Mucosa of gallbladder (tissue), 1 donor: ENCODE measurements around the gene CRNKL1. TPM values are rescaled to one million over a fixed set of nuclear protein-coding genes. Genes with fewer than 3 reads are reported as not detected.

Experiments used
- DNase-seq: peaks from one replicate; pipeline ENCODE4 v3.0.0-alpha.2; 2020; ENCODE audit warnings: low spot score
- total RNA-seq: library from RNA; stranded (reverse); gene quantifications from one replicate; pipeline ENCODE4 v1.2.1, GENCODE V29; 2021
- donor health status: DM: no; HTN: no; CAD: no.

Gene CRNKL1
- 24.9 TPM for total RNA-seq

GRCh38 chr20:20052074-20052970 is at the start of gene CRNKL1, which contains the start of gene CFAP61:
TSS of gene CRNKL1 (minus strand) at chr20:20052466. CDS start at chr20:20052342, 124 bp downstream.
TSS of gene CFAP61 (plus strand) at chr20:20052532. CDS start at chr20:20056654, 4,122 bp downstream.
- DNase-seq = peak; percentile 98

- no peak for DNase-seq
Observed at GRCh38 chr20:20100881-20101280, 48.6 kb upstream of the CRNKL1 start.

- DNase-seq = no peak
Observed at GRCh38 chr20:20096421-20096820, 44.2 kb upstream of the CRNKL1 start.

GRCh38 chr20:20095114-20095872 is 43.0 kb upstream of the CRNKL1 start:
- DNase-seq = no peak

DNA sequence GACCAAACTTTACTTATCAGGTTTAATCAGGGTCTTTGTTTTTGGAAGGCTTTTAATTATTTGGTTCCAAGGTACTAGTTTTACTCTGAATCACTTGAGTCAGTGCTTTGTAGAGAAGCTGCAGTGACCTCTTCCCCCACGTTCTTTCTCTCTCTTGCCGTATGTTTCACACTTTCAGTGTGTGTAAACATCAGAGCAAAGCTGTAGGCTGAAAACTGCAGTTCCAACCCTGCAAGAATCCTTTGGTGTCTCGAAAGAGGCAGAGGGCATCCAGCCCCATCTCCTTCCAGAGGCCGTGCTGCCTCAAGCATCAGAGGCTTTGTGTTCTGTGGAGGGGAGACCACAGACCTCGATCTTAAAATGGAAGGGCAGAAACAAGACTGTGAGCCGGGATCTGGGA is 42.1 kb upstream of the CRNKL1 start:
- DNase-seq = no peak

GRCh38 chr20:20092827-20093226 is 40.6 kb upstream of the CRNKL1 start:
- no peak for DNase-seq

- DNase-seq = no peak
Observed at GRCh38 chr20:20089939-20090338, 37.7 kb upstream of the CRNKL1 start.

- DNase-seq = no peak
Observed at GRCh38 chr20:20089018-20089417, 36.8 kb upstream of the CRNKL1 start.

DNA sequence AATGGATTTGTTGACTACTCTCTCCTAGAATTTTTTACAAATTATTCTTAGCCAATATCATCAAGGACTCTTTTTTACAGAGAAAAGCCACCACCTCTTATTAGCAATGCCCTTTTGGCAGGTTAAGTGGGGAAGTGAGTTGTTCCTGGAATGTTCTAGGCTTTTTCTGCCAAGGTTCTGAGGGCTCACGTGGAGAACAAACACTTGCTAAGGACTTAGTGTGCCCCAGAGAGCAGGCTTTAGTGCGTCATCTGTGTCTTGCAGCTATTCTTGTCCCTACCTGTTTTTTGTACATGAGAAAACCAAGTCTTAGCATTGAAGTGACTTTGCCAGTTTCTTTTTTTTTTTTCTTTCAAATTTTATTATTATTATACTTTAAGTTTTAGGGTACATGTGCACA is 33.5 kb upstream of the CRNKL1 start:
- no peak for DNase-seq

DNA sequence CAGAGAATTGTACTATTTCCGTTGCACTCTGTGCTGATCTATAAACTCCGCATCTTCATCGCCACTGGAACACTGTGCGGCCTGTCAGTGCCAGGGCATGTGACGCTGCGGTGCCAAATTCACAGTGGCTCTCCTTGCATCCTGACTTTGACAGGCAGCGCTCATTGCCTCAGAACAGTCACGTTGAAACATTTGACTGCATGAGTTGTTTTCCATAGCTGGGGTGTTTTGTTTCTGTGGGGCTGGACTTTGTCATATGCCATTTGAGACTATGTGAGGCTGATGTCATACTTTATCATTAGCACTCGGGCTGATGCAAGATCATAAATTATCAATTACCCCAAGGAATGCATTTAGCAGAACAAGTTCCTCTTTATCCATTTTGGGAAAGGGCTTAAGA is 32.8 kb upstream of the CRNKL1 start:
- DNase-seq = no peak

GRCh38 chr20:20084296-20084752 is 32.1 kb upstream of the CRNKL1 start:
- DNase-seq = no peak

- DNase-seq = no peak
Observed at GRCh38 chr20:20083807-20084206, 31.5 kb upstream of the CRNKL1 start.

DNA sequence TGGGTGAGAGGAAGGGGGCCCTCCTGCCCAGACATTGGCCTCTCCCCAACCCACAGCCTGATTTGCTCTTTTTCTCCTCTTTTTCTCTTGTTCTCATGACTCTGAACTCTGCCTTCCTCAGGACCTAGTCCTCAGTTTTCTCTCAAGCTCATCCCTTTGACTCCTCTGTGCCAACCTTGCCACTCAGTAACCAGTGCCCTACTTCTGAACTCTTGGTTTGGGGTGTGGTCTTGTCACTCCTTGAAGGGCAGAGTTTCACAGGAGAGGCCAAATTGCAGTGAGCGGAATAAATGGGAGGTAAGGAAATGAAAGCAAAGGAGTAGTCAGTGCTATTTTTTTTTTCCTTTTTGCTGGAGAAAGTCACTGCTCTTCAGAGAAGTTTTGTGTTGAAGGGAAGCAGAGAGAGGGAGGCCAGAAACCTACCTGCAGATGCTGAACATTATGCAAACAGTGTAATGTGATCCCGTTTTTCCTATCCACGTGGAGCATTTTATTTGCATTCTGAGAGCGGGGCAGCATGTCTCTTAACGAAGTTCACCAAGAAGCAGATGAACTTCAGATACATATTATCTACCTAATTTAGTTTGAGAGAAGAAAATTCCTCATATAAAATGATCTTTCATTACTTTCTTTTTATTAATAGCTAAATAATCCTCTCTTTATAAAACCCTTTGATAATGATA is 27.0 kb upstream of the CRNKL1 start:
- peak; percentile 40 for DNase-seq

DNA sequence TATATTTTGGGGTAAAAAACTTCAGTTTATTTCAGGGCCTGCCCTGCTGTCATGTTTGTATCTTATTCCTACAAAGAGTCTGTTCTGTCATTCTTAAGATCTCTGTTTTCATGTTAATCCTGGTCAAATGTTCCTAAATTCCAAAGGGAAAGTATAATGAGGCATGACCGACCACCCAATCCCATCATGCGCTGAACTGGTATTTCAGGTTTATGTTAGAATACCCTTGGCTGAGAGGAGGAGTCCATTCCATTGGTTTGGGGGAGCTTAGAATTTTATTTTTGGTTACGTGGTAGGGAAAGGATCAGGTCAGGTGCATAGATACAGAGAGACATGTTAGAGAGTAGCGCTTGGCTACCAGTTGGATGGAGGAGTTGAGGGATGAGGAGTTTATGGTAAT is 25.8 kb upstream of the CRNKL1 start:
- no peak for DNase-seq

DNA sequence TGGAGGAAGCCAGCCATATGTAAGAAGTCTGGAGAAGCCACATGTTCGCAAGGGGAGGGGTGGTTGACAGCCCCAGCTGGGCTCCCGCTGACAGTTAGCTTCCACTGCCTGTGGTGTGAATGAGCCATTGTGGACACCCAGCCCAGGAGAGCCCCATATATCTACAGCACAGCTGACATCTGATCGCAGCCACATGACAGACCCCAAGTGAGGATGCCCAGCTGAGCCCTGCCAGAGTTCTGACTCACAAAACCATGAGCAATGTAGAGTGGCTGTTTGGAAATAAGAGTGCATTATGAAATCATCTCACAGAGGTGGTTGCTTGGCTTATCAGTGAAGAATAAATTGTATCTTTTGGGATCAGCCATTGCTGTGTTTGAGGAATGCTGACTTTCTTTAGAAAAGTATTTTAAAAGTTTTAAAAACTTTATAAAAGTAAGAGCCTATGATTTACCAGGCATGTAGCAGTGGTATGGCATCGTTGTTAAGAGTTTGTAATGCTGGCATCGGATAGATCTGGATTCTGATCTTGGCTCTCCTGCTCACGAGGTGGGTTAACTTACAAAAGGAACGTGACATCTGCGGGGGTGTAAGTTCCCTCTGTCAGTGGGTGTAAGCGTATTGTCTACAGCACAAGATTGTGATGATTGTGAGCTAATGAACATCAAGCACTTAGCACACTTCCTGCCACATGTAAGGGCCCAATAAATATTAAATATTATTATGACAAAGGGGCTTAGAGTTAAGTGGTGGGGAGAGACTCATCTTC is 24.2 kb upstream of the CRNKL1 start:
- DNase-seq = no peak

DNA sequence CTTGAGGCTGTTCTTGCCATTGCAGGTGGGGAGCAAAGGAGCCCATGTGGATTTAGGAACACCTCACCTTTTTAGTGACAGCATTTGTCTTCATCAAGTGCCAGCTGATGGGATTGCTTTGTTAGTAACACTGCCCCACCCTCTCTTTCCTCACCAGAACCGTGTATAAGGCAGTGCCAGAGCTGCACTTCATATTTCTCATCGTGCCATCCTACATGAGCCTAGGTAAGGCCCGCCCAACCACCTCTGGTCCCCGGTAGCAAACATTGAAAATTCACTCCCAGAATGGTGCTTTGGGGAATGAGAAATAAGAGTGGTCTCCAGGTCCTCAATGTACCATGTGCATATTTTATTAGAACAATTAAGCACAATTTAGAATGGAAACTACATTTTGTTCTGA is 22.8 kb upstream of the CRNKL1 start:
- DNase-seq = no peak

- peak; percentile 38 for DNase-seq
Observed at GRCh38 chr20:20073801-20074371, 21.6 kb upstream of the CRNKL1 start.

DNA sequence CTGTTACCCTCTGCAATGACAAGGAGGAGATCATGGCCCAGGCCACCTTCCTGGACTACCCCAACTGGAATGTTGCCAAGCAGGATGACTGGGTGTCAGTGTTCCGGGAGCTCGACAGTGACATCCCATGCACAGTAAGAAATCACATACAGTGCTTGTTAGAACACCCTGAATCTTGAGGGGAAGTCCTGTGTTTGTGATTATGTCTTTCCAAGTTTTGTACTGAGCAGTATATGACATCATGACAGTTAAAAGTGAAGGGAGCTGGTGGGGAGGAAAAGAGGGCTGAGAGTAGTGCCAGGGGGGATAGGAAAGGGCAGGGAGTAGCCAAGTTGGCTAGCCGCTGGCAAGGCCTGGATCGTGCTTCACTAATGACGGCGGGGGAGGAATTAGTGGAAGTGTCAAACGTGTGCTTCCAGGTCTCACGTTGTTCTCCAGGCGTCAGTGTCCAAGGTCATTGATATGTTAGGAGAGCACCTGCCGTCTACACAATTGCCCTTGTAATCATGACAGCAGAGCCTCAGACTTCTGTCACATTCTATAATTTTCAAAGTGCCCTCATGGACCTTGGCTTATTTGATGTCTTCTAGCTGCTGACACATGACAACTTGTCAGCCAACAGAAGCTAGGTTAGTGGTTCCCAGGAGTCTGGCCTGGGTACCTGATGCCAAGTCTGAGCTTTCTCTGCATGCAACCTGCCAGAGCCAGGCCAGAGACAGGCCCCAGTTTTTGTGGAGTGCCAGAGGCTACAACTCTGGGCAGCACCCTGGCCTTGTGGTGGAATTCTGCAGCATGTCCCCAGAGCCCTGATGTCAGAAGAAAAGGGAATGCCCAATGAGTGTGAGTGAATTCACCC is 18.8 kb upstream of the CRNKL1 start:
- no peak for DNase-seq

DNA sequence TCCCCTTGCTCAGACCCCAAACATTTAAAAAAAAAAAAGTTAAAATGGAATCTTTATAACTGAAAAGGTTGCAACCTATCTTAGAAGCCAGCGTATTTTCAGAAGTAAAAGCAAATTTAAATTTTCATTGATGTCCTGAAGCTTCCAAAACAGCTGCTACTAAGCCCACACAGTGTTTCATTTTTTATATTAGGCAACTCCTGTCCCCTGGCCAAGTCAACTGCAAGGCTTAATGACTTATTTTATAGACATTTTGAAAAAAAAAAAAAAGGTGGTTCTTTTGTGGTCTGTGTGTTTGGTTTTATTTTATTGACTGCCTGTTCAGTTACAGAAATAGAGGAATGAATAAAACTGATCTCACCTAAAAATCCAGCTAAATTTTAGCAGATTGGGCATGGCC is 13.1 kb upstream of the CRNKL1 start:
- no peak for DNase-seq
